Esophagus squamous epithelium (tissue), 4 donors: ENCODE measurements around the gene CA14.
A peak's percentile ranks its signal among the peaks of the same experiment; 100 is the strongest.

ENCODE experiments used
- CTCF ChIP-seq, 6 experiments: fragments of 450-650 bp in 4 of 6; fragments of 200-600 bp in 2 of 6; sonication (generic) in 2 of 6; IDR thresholded peaks; one replicate each; pipeline ENCODE4 v1.5.1; 2016 to 2019; ENCODE audit warnings: antibody characterized with exemption in 6 of 6, mild to moderate bottlenecking in 4 of 6, moderate library complexity in 4 of 6
- POLR2A ChIP-seq, 4 donors: fragments of 450-650 bp; IDR thresholded peaks; one replicate each; pipeline ENCODE4 v1.6.1; 2017; ENCODE audit warnings: antibody characterized with exemption in 4 of 4, mild to moderate bottlenecking in 4 of 4, moderate library complexity in 3 of 4

DNA sequence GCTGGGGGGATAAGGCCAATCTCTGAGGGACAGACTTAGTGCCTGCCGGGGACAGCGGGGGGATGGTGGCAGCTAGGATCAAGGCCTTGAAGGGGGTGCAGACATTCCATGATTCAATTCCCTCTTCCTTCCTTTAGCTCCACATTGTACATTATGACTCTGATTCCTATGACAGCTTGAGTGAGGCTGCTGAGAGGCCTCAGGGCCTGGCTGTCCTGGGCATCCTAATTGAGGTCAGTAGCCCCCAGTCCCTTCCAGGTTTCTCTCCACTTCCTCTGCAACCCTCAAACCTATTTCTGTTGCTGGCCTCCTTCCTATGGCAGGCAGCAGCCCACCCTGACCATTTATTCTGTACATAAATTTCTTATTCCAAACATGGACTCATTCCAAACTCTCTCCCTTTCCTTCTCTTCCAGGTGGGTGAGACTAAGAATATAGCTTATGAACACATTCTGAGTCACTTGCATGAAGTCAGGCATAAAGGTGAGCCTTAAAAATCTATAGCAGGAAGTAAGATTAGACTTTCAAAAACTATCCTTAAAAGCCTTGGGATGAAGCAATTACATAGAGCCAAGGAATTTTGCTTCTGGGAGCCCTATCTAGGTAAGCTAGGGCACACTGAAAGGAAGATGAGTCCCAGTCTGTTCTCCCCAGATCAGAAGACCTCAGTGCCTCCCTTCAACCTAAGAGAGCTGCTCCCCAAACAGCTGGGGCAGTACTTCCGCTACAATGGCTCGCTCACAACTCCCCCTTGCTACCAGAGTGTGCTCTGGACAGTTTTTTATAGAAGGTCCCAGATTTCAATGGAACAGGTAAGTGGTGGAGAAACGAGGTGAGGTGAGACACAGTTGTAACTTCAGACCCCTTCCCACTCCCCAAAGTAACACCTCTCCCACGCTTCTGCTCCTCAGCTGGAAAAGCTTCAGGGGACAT is 5.1 kb downstream of the CA14 start:
- TF ChIP-seq POLR2A (IDR thresholded peaks at IDR 0.05), result no peak
- TF ChIP-seq CTCF (IDR thresholded peaks at IDR 0.05), result peak in 1 of 6 experiments; percentile 9
